SK-N-MC (cell line): ENCODE results near the gene SDR42E2.
"Not testable (repeated sequence)": the region's sequence is repeated elsewhere in the genome, so short reads cannot be mapped to it uniquely, and the experiment has no call there.

ENCODE experiments used
- DNase-seq: peaks from one replicate; pipeline ENCODE4 v3.0.0-alpha.2; 2011; ENCODE audit warnings: low read depth, low spot score
- H3K27ac ChIP-seq: fragments of 200-600 bp; sonication (generic); 2 replicates; pipeline ENCODE4 v1.5.1; 2016; ENCODE audit warnings: mixed run types
- H3K36me3 ChIP-seq: fragments of 200-600 bp; sonication (generic); 2 replicates; pipeline ENCODE4 v1.6.1; 2017; ENCODE audit warnings: antibody characterized with exemption, low read length, mixed read lengths; ENCODE audit not compliant: insufficient read depth
- H3K4me3 ChIP-seq: fragments of 200-600 bp; sonication (generic); 2 replicates; pipeline ENCODE4 v1.5.1; 2016
- H3K9ac ChIP-seq: fragments of 200-600 bp; sonication (generic); 2 replicates; pipeline ENCODE4 v1.8.0; 2017; ENCODE audit warnings: mixed run types, mixed read lengths; ENCODE audit not compliant: insufficient read length
- H3K9me3 ChIP-seq: fragments of 200-600 bp; sonication (generic); 2 replicates; pipeline ENCODE4 v1.6.1; 2017; ENCODE audit warnings: low read depth, mild to moderate bottlenecking, antibody characterized with exemption, low read length, moderate library complexity, mixed read lengths
- EZH2 ChIP-seq: fragments of 200-600 bp; sonication (generic); IDR thresholded peaks from one replicate; pipeline ENCODE4 v1.6.1; 2017; ENCODE audit warnings: antibody characterized with exemption
- FOXP2 ChIP-seq: optimal IDR thresholded peaks from 2 replicates; pipeline ENCODE3; 2011; ENCODE audit warnings: mild to moderate bottlenecking, moderate library complexity; ENCODE audit not compliant: insufficient read depth; ENCODE audit errors: extremely low read length, control extremely low read depth
- POLR2AphosphoS5 ChIP-seq: IDR thresholded peaks from 2 replicates; pipeline ENCODE4 v1.6.1; 2012; ENCODE audit warnings: mild to moderate bottlenecking, low read depth, low read length, borderline replicate concordance

The SDR42E2 gene

DNA sequence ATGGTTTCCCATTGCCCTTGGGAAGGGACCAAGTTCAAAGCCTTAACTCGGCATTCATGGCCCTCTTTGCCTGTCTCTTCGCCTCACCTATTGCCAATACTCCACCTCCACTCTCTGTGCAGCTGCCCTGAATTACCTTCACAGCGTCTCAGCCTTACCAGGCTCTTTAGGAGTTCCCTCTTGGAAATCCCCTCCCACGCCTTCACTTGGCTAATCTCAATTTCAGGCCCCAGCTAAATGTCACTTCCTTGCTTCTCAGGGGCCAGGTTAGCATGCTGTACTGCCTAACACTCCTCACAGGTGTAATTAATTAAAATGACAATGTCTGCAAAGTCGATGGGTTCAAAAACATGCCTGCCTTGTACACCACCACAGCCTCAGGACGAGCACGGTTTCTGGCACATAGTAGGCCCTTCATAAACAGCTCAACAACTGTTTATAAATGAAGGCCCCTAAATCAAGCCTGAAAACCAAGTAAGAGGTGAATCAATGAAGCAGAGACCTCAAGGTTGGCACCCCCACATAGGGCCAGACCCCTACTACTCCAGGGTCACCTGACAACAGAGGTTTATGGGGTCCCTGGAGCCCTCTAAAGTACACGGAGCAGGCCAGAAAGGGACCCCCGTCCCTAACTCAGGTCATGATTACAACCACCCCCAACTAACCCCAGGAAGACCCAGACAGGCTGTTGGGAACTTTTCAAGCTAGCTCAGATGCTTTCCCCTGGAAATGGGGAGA, 32.6 kb downstream of the SDR42E2 start:
- Histone ChIP-seq H3K9ac (no peak overlapping the region), H3K36me3 (no peaks in the 10 kb centered on the region), H3K27ac (peak overlapping the region; percentile 35; the same call in 1 of the 2 replicates), H3K9me3 (no peaks in the 10 kb centered on the region), H3K4me3 (peak overlapping the region; percentile 84)
- no peak for DNase-seq
- no peak for TF ChIP-seq FOXP2
- TF ChIP-seq EZH2: no peak
- TF ChIP-seq POLR2AphosphoS5: no peak

DNA sequence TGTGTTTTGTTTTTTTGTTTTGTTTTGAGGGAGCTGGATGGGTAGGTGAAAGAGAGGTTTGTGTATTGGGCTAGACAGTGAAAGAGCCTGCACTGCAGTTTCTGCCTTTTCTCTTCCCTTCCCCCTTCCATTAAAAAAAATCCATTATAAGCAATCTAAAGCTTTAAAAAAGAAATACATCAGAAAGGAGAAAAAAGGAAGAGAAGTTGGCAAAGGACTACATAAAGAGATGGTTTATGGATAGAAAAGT, 33.1 kb downstream of the SDR42E2 start:
- Histone ChIP-seq H3K36me3 (no peaks in the 10 kb centered on the region), H3K9ac (no peak overlapping the region), H3K4me3 (peak overlapping the region; percentile 84), H3K27ac (peak overlapping the region; percentile 35; the same call in 1 of the 2 replicates), H3K9me3 (no peaks in the 10 kb centered on the region)
- no peak for TF ChIP-seq FOXP2
- no peak for TF ChIP-seq EZH2
- no peak for TF ChIP-seq POLR2AphosphoS5
- no peak for DNase-seq

DNA sequence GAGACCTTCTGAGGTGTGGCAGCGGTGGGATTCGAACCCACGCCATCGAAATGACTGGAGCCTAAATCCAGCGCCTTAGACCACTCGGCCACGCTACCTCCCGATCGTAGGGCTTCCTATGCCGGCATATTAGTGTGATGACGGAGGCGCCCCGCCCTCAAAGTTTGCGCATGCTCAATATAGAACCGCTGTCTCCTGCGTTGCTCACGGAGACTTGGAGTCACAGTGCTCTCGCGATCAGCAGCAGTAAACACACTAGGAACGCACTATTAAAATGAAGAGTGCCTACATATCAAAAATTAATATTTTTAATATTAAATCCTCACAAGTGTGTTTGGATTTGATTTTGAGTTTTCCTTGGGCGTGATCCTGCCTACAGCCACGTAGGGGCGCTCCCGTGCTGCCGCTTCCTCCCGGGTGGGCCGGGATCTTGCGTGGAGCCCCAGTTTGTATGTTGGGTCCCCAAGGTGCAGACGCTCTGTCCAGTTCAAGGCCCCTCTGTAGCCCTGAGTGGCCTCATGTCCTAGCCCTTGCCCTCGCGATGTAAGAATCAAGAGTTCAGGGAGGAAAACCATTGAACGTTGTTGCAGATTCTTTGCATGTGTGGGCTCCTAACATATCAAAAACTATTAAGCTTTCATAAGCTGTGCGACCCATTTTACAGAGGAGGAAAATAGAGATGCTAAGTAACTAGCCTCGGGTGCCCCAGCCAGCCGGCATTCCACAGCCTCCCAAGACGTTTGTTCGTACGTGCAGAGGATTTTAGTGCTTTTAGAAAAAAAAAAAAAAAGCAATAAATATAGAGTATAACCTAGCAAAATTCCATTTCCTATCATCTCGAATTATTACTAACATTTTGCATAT, 33.6 kb downstream of the SDR42E2 start:
- TF ChIP-seq POLR2AphosphoS5 (peak; percentile 57), EZH2 (no peak)
- Histone ChIP-seq H3K36me3 (no peaks in the 10 kb centered on the region), H3K9ac (peak overlapping the region; percentile 77), H3K4me3 (peak overlapping the region; percentile 84), H3K27ac (no peak overlapping the region; the same call in 1 of the 2 replicates), H3K9me3 (no peaks in the 10 kb centered on the region)
- peak; percentile 83 for DNase-seq

DNA sequence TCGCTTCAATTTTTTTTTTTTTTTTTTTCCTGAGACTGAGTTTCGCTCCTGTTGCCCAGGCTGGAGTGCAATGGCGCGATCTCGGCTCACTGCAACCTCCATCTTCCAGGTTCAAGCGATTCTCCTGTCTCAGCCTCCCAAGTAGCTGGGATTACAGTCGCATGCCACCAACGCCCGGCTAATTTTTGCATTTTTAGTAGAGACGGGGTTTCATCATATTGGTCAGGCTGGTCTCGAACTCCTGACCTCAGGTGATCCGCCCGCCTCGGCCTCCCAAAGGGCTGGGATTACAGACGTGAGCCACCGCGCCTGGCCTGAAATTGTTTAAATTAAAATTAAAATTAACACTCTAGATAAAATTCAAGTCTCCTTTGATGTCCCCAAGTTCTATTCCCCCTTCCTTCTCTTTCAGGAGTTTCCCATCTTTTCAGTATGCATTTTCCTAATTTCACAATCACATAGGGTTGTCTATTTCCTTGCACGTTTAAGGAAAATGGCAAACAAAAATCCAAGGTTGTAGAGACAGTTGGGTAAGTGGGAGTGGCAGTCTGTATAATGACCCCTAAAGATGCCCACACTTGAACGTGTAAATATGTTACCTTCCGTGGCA, 34.4 kb downstream of the SDR42E2 start:
- peak overlapping the region; percentile 84 for H3K4me3 ChIP-seq
- not testable (repeated sequence) for DNase-seq, H3K9me3 ChIP-seq, H3K27ac ChIP-seq, H3K9ac ChIP-seq, H3K36me3 ChIP-seq

DNA sequence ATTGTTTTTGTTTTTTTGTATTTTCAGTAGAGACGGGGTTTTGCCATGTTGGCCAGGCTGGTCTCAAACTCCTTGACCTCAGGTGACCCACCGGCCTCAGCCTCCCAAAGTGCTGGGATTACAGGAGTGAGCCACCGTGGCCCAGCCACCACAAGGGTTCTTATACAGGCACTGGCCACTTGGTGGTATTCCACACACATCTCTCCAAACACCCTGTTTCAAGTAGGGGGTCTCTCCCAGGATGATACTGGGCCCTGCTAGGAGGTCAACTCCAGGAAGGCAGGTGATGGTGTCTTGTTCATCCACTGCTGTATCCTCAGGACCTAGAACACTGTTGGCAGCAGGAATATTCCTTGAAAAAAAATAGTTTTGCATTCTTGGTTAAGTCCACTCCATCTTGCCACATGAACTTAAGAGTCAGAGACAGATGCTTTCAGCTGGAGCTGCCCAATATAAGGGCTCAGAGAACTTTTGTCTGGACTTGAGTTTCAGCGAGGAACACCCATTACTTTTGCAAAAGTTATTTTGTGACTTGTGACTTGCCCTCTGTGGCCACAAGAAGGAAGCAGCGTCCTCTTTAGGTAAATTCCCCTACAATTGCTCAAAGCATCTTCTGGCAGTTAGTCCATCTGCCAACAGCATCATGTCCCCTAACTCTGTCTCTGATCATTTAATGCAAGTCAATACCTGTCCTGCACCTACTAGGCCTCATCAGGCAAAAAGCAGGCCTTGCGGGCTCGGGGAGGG, 36.4 kb downstream of the SDR42E2 start:
- H3K4me3 ChIP-seq: no peak overlapping the region
- H3K9me3 ChIP-seq: no peaks in the 10 kb centered on the region
- no peak for TF ChIP-seq POLR2AphosphoS5
- no peak overlapping the region for H3K27ac ChIP-seq
- no peak for DNase-seq
- no peak overlapping the region for H3K9ac ChIP-seq
- H3K36me3 ChIP-seq: no peaks in the 10 kb centered on the region

DNA sequence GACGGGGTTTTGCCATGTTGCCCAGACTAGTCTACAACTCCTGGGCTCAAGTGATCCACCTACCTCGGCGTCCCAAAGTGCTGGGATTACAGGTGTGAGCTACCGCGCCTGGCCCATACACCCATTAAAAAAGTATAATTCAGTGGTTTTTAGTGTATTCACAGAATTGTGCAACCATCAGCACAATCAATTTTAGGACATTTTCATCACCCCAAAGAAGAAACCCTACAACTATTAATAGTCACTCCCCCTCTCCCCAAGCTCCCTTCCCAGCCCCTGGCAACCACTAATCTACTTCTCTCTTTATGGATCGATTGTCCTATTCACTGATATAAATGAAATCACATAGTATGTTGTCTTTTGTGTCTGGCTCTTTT, 39.9 kb downstream of the SDR42E2 start:
- H3K9me3 ChIP-seq: no peaks in the 10 kb centered on the region
- TF ChIP-seq EZH2: no peak
- TF ChIP-seq FOXP2: no peak
- TF ChIP-seq POLR2AphosphoS5: no peak
- H3K4me3 ChIP-seq: no peak overlapping the region
- no peak overlapping the region for H3K9ac ChIP-seq
- H3K27ac ChIP-seq: no peak overlapping the region
- H3K36me3 ChIP-seq: no peaks in the 10 kb centered on the region
- DNase-seq: no peak

DNA sequence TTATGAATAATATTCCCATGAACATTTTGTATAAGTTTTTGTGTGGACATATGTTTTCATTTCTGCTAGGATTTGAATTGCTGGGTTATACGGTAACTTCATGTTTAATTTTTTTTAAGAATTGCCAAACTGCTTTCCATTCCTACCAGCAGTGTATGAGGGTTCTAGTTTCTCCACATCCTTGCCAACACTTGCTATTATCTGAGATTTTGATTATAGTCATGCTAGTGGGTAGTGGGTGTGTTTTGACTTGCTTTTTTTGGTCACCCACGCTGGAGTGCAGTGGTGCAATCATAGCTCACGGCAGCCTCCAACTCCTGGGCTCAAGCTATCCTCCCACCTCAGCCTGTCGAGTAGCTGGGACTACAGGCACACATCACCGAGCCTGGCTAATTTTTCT, 40.8 kb downstream of the SDR42E2 start:
- H3K27ac ChIP-seq: no peak overlapping the region
- no peaks in the 10 kb centered on the region for H3K36me3 ChIP-seq
- H3K9me3 ChIP-seq: no peaks in the 10 kb centered on the region
- DNase-seq: no peak
- no peak overlapping the region for H3K9ac ChIP-seq
- H3K4me3 ChIP-seq: no peak overlapping the region
- TF ChIP-seq FOXP2: no peak
- TF ChIP-seq POLR2AphosphoS5: no peak

DNA sequence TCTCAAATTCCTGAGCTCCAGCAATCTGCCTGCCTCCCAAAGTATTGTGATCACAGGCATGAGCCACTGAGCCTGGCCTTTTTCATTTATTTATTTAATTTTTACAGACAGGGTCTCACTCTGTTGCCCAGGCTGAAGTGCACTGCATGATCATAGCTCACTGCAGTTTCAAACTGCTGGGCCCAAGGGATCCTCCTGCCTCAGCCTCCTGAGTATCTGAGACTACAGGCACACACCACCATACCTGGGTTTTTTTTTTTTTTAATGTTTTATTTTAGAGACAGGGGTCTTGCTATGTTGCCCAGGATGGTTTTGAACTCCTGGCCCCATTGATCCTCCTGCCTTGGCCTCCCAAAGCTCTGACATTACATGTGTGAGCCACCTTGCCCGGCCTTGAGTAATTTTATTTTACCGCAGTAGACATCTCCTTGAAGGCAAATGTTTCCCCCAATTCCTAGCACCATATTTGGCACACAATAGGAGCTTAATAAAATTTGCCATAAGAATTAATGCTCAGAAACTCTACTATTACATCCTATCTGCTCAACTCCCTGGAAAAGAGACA, 41.9 kb downstream of the SDR42E2 start:
- DNase-seq: no peak
- Histone ChIP-seq H3K36me3 (no peaks in the 10 kb centered on the region), H3K4me3 (no peak overlapping the region), H3K9me3 (no peaks in the 10 kb centered on the region), H3K9ac (no peak overlapping the region), H3K27ac (no peak overlapping the region)
- TF ChIP-seq FOXP2 (no peak), EZH2 (no peak), POLR2AphosphoS5 (no peak)
